ENCODE results near the gene KMT2E. TPM values are rescaled to one million over a fixed set of nuclear protein-coding genes. Genes with fewer than 3 reads are reported as not detected.

Gene KMT2E
- total RNA-seq, 2 donors from 2014 or later, result 85.2 to 181 TPM

- Mint-ChIP-seq H3K4me3 (peak overlapping the region; percentile 99), H3K36me3 (ENCODE audit: low read depth) (peaks cover 100% of the 10 kb centered on the region), H3K4me1 (peaks cover 28% of the 10 kb centered on the region), H3K9me3 (no peaks in the 10 kb centered on the region), H3K27me3 (no peaks in the 10 kb centered on the region), H3K27ac (peak overlapping the region; percentile 100)
- no peak for ATAC-seq (replicated peaks)
These were observed 4.1 kb upstream of the KMT2E start for GRCh38 chr7:105009667-105010503.

- Mint-ChIP-seq H3K4me1 (peaks cover 23% of the 10 kb centered on the region), H3K36me3 (ENCODE audit: low read depth) (peaks cover 100% of the 10 kb centered on the region)
These were observed 3.4 kb upstream of the KMT2E start for GRCh38 chr7:105010504-105011130.

DNA sequence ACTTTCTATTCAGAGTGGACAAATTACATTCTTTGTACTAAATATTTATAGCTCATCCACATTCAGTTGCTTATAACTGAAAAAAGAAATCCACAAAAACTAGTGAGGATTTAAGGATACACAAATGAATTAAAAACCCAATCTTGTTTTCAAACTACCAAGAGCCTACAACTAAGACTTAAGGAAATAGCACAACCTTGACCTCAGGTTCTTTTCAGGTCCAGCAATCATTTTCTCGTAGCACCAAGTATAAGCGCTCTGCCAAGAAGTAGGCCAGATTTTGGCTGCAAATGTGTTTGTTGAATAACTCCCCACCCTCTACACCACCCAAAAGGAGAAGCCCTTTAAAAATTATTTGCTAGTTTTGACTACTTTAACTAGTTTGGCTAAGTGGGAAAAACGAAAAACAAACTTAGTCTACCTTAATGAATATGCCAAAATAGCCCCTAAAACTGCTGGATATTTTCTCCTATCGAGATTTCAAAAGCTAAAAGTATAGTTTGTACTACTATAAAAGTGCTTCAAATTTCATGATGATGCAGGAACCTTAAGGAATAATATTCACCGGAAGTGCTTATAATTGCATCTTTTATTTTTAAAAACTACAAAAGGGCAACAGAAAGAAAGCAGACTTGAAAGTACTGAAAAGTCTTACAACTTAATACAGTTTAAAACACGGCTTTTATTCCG lies 2.7 kb upstream of the KMT2E start:
- no peaks in the 10 kb centered on the region for H3K9me3 Mint-ChIP-seq
- peak overlapping the region; percentile 99 for H3K4me3 Mint-ChIP-seq
- peaks cover 100% of the 10 kb centered on the region for H3K36me3 Mint-ChIP-seq (ENCODE audit: low read depth)

More at GRCh38 chr7:105010504-105011130, 3.4 kb upstream of the KMT2E start:
- no peak for ATAC-seq (replicated peaks)
- H3K27ac Mint-ChIP-seq, result peak overlapping the region; percentile 100
- H3K27me3 Mint-ChIP-seq, result no peaks in the 10 kb centered on the region
- no peaks in the 10 kb centered on the region for H3K9me3 Mint-ChIP-seq
- peak overlapping the region; percentile 99 for H3K4me3 Mint-ChIP-seq

DNA sequence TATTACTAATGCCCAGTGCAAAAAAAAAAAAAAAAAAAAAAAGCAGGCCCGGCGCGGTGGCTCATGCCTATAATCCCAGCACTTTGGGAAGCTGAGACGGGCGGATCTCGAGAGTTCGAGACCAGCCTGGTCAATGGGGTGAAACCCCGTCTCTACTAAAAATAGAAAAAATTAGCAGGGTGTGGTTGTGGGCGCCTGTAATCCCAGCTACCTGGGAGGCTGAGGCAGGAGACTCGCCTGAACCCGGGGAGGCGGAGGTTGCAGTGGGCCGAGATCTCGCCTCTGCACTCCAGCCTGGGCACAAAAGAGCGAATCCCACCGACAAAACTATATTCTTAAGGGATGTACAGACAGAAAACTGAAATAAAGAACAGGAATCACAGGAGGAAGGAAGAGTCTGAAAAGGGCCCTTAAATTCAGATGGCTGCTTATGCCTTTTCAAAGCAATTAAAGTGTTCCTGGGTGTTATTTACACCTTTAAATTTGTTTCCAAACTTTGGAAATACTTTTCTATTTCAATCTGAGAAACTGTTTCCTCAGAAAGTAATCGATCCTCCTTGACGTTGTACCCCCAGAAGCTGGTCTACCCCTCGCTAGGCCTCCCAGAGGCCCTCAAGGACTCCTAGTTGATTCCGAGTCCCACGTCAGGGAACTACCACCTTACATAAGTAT lies 2.0 kb upstream of the KMT2E start:
- ATAC-seq (replicated peaks), result no peak
- H3K36me3 Mint-ChIP-seq (ENCODE audit: low read depth), result peaks cover 100% of the 10 kb centered on the region
- H3K27me3 Mint-ChIP-seq, result no peaks in the 10 kb centered on the region
- H3K4me3 Mint-ChIP-seq, result peak overlapping the region; percentile 99
- H3K27ac Mint-ChIP-seq, result peak overlapping the region; percentile 100
- no peaks in the 10 kb centered on the region for H3K9me3 Mint-ChIP-seq
- H3K4me1 Mint-ChIP-seq, result peaks cover 18% of the 10 kb centered on the region

More for the DNA sequence above, 2.7 kb upstream of the KMT2E start:
- ATAC-seq (replicated peaks), result no peak
- Mint-ChIP-seq H3K27ac (peak overlapping the region; percentile 100), H3K4me1 (peaks cover 21% of the 10 kb centered on the region), H3K27me3 (no peaks in the 10 kb centered on the region)

DNA sequence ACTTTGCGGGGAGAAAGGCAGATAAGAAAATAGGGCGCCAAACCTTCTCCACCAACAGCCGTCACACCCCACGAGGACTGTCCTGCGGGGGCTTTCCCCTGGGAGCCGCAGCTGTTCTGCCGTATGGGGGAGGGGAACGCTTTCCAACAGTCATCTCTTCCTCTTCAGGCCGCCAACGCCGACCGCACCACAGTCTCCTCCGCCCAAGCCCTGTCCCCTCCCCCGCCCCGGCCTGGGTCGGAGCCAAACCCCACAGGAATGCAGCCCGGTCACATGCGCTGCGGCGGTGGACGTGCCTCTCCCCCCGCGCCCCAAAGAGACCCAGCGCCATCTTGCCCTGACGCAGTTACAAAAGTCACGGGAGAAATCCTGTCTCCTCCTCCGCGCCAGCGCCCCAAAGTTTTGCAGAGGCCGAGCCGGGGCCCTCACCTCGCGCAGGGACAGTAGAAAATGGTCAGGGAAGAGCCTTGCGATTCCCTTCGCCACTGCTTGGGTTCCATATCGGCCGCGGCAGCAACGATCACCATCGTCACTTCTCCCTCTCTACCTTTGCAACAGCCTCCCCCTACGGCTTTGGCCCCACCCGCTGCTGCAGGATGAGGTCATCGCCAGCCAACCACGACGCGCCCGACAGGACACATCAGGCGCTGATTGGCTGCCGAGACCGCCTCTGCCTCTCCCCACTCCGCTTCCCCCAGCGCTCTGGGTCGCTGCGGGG lies 1.3 kb upstream of the KMT2E start:
- no peaks in the 10 kb centered on the region for H3K27me3 Mint-ChIP-seq
- peak overlapping the region; percentile 100 for H3K27ac Mint-ChIP-seq
- H3K4me1 Mint-ChIP-seq, result peaks cover 23% of the 10 kb centered on the region
- ATAC-seq (replicated peaks), result peak; percentile 78
- peak overlapping the region; percentile 99 for H3K4me3 Mint-ChIP-seq
- H3K9me3 Mint-ChIP-seq, result no peaks in the 10 kb centered on the region
- H3K36me3 Mint-ChIP-seq (ENCODE audit: low read depth), result peaks cover 100% of the 10 kb centered on the region

DNA sequence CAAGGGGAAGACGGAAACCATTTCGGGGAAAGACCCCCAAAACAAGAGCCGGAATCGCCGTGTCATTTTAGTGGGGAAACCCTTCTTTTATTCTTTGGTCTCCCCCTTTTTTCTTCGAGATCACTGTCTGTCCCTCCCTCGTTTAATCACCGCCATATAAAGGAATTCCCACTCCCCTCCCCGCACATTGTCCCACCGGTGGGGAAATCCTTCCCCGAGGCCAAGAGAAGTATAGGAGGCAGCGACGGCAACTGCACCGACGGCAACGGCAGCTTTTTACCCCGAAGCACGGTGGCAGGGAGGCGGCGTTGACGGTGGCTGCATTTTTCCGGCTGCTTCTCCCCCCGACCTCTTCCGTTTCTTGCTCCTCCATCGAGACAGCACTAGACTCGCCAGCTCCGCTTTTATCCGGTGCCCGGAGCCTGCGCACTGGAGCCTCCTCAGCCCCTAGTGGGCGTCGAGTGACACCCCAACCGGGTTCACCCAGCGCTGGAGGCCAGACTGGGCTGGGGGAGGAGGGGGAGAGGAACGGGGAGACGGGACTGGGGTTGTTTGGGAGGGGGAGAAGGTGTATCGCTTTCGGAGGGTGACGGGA lies 687 bp upstream of the KMT2E start:
- Mint-ChIP-seq H3K36me3 (ENCODE audit: low read depth) (peaks cover 98% of the 10 kb centered on the region), H3K4me3 (peak overlapping the region; percentile 99), H3K4me1 (peaks cover 19% of the 10 kb centered on the region), H3K9me3 (no peaks in the 10 kb centered on the region), H3K27ac (peak overlapping the region; percentile 100), H3K27me3 (no peaks in the 10 kb centered on the region)
- ATAC-seq (replicated peaks), result peak; percentile 56

DNA sequence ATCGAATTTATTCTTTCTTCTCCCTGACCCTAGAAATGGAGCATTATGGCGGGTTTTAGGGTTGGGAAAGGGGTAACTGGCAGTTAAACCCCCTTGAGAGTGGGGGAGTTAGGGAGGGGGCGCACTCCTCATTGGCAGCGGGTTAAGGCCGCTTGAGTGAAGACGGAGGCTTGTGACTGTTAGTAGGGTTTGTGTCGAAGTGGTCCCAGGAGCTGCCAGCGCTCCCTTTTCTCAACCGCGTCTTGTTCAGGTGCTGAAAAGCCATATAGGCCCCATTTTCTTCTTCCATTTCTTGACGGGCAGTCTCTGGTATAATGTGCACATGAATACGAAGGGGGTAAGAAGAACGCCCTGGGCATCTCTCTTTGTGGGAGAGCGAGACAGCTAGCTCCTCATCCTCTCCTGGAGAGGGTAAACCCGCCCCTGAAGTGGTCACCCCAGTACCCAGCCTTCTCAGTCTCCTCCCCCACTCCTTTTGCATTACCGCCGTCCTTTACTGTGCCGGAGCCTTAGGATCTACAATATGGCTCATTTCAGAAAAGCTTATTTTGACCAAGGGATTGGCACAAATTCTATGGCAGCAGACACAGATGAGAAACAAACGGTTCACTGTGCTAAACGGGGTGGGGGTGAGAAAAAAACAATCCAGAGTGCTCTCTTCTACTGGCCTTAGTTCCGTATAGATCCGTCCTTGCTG lies 836 bp downstream of the KMT2E start:
- ATAC-seq (replicated peaks), result peak; percentile 18
- Mint-ChIP-seq H3K27ac (peak overlapping the region; percentile 100), H3K4me1 (peaks cover 15% of the 10 kb centered on the region), H3K9me3 (no peaks in the 10 kb centered on the region), H3K27me3 (no peaks in the 10 kb centered on the region), H3K36me3 (ENCODE audit: low read depth) (peaks cover 98% of the 10 kb centered on the region), H3K4me3 (peak overlapping the region; percentile 99)

GRCh38 chr7:105015390-105015965 lies 1.5 kb downstream of the KMT2E start:
- Mint-ChIP-seq H3K4me1 (peaks cover 15% of the 10 kb centered on the region), H3K4me3 (peak overlapping the region; percentile 99), H3K27ac (peak overlapping the region; percentile 100), H3K9me3 (no peaks in the 10 kb centered on the region), H3K27me3 (no peaks in the 10 kb centered on the region), H3K36me3 (ENCODE audit: low read depth) (peaks cover 98% of the 10 kb centered on the region)
- ATAC-seq (replicated peaks), result no peak

GRCh38 chr7:105016068-105016708 lies 2.2 kb downstream of the KMT2E start:
- peak overlapping the region; percentile 100 for H3K27ac Mint-ChIP-seq
- H3K9me3 Mint-ChIP-seq, result no peaks in the 10 kb centered on the region
- H3K36me3 Mint-ChIP-seq (ENCODE audit: low read depth), result peaks cover 98% of the 10 kb centered on the region
- H3K4me1 Mint-ChIP-seq, result peaks cover 19% of the 10 kb centered on the region
- peak overlapping the region; percentile 99 for H3K4me3 Mint-ChIP-seq
- H3K27me3 Mint-ChIP-seq, result no peaks in the 10 kb centered on the region
- no peak for ATAC-seq (replicated peaks)

GRCh38 chr7:105016709-105017656 lies 3.0 kb downstream of the KMT2E start:
- no peaks in the 10 kb centered on the region for H3K27me3 Mint-ChIP-seq
- H3K4me1 Mint-ChIP-seq, result peaks cover 25% of the 10 kb centered on the region
- H3K36me3 Mint-ChIP-seq (ENCODE audit: low read depth), result peaks cover 98% of the 10 kb centered on the region
- H3K4me3 Mint-ChIP-seq, result peak overlapping the region; percentile 99
- peak overlapping the region; percentile 100 for H3K27ac Mint-ChIP-seq
- ATAC-seq (replicated peaks), result no peak
- no peaks in the 10 kb centered on the region for H3K9me3 Mint-ChIP-seq

DNA sequence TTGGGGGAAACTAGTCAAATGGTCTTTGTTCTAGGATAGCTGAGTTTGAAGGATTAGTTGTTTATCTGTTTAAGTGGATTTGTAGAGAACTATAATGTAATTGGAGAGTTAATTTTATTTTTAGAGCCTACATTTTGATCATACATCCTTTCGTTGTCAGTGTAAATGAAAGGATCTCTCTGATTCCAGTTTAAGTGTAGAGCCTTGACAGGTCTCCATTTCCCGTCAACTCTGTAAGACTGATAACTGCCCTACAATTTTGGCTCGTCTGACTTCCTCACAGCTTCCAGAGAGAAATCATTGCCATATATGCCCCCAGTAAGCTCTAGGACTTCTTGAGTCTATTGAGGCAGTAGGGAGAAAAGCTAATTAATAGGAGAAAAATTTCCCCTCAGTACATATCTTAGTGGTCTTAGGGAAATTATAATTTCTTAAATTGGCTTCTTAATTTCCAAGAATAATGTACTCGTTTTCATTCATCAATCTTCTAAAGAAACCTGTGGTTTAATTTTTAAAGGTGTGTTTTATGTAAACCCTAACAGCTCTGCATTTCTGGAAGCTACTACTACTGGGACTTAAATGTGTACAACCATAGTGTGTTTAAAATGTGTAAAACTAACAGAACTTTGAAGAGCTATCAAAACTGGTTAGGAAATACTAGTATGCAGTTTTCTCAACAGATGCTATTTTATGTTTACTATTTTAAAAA lies 3.8 kb downstream of the KMT2E start:
- H3K36me3 Mint-ChIP-seq (ENCODE audit: low read depth), result peaks cover 98% of the 10 kb centered on the region
- H3K9me3 Mint-ChIP-seq, result no peaks in the 10 kb centered on the region
- H3K4me1 Mint-ChIP-seq, result peaks cover 29% of the 10 kb centered on the region
- H3K27me3 Mint-ChIP-seq, result no peaks in the 10 kb centered on the region
- peak overlapping the region; percentile 100 for H3K27ac Mint-ChIP-seq
- peak overlapping the region; percentile 99 for H3K4me3 Mint-ChIP-seq
- no peak for ATAC-seq (replicated peaks)

Measured in activated T-helper 17 cell treated with anti-CD3 and anti-CD28 coated beads, Interleukin-2, amount 50 U/mL, for 72 hours (primary cell).